Measurements from ENCODE around the gene CCDC141.
"Not testable (repeated sequence)": the region's sequence is repeated elsewhere in the genome, so short reads cannot be mapped to it uniquely, and the experiment has no call there.

The CCDC141 gene

DNA sequence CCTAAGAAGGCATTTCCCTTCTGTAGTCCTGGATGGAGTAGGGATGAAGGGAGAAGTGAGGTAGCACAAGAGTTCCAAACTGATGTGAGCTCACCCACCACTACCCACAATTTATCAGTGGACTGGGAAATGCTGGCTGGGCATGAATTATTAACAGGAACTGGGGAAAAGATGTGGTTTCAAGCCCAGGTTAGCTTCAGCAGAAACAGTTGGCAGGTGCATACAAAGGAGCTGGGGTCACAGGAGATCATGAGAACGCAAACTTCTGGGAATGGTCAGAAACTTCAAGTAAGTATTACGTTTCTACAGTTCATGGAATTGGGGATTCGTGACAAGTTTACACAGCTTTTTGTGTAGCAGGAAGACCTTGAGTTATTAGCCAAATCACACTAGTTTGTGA, 5.4 kb downstream of the CCDC141 start:
- no peak for DNase-seq (ENCODE audit: low read depth)

DNA sequence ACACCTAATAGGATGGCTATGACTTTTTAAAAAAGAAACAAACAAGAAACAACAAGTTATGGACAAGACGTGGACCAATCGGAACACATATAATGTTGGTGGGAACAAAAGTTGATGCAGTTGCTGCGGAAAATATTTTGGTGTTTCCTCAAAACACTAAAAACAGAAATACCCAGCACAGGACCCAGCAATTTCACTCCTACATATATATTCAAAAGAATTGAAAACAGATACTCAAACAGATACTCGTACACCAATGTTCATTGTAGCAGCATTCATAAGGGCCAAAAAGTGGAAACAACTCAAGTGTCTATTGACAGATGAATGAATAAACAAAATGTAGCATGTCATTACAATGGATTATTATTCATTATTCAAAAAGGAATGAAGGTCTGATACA, 12.1 kb downstream of the CCDC141 start:
- DNase-seq (ENCODE audit: low read depth) = no peak

DNA sequence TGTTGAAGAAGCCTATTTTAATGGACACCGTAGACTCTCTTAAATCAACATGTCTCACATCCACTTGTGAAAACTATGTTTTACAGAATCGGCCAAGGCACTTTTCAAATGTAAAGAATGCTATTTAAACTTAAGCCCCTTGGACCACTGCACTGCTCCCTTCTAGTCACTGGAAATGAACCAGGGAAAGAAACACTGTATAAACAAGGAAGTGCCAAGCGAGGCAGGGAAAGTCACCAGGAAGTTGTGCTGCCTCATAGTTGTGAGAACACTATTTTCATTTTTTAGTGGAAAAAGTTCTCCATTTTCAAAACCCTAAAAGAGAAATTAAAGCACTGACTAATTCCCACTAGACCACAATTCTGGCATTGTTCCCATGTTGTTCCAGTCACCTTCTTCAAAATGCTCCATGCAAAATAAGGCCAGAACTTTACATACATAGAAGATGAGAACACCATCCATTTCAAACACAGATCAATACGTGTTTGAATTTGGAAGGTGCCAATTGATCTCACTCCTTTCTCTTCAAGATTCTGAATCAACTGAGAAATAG, 13.5 kb downstream of the CCDC141 start:
- peak; percentile 24 for DNase-seq (ENCODE audit: low read depth)

DNA sequence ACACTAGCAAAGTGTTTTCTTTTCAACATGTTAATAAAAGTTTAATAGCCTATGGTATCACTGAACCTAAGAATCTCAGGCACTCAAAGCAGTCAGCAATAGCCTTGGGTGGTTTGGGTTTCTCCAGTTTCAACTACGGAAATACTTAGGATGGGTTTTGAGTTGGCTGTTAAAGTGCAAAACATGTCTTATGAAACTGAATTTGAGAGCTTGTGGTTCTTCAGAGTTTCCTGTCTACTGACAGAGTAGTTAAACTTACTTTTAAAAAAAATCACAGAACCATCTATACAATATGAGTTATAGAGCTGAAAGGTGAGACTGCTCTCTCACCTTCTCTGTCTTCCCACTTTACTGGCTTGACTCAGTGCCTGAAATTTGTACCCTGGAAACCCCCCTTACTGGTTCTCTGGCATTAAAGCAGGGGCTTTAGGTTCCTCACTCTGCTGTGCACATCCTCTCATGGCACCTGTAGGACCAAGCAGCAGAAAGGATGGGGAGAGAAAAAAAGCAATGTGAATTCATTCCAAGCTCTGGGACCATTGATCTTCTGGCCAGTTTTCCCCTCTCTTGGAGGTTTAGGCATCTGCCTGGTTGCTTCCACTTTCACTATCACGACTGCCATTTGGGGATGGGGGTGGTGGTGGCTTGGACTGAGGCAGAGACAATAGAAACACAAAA, 18.1 kb downstream of the CCDC141 start:
- peak; percentile 42 for DNase-seq (ENCODE audit: low read depth)

DNA sequence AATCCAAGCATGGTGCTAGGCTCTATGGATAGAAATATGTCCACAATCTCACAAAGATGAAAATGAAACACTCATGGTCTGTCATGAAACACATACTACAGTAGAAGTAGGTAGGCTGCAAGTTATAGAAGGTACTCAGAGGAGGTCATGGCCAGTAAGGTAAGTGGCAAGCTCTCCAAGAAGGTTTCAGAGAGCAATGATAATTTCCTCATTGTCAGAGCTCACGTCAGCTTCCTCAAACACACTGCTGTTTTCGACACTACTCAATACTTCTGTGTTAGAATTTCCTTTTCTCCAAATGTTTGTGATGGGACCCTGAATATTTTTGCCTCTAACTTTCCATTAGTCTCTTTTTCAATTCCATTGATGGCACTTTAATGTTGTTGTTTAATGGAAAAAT, 25.5 kb downstream of the CCDC141 start:
- no peak for DNase-seq (ENCODE audit: low read depth)

DNA sequence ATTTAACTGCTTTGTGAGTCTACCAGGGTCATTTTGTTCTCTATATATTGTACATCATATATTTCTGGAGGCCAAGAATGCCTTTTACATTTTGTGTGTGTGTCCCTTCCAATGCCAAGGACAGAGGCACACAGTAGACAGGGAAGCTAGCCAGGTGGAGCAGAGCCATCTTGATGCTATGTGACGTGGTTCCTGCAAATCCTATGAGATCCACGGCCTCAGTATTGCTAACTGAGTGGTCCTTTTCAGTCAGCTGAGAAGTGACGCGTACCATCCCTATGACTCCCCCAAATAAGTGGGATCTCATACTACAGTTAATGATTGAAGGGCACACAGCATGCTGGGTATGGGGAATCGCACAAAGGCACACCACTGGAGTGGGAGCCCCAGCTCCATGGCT, 27.3 kb downstream of the CCDC141 start:
- no peak for DNase-seq (ENCODE audit: low read depth)

DNA sequence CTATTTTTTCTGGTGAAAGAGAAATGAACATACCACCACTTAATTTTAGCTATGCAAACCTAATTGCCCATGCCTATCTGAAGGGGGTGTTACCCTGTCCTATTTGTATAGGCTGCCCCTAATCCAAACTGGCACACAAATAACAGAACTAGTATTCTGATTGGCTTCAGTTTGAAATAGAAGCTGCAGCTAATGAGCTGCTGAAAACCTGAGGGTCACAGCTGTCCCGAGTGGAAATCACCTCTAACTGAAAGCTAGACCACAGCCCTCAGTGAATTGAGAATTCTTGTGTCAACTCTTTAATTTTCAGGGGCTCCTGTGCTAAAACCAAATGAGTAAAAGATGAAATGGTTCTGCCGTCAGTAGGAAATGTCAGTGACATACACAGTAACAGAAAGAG, 28.7 kb downstream of the CCDC141 start:
- DNase-seq (ENCODE audit: low read depth) = no peak

DNA sequence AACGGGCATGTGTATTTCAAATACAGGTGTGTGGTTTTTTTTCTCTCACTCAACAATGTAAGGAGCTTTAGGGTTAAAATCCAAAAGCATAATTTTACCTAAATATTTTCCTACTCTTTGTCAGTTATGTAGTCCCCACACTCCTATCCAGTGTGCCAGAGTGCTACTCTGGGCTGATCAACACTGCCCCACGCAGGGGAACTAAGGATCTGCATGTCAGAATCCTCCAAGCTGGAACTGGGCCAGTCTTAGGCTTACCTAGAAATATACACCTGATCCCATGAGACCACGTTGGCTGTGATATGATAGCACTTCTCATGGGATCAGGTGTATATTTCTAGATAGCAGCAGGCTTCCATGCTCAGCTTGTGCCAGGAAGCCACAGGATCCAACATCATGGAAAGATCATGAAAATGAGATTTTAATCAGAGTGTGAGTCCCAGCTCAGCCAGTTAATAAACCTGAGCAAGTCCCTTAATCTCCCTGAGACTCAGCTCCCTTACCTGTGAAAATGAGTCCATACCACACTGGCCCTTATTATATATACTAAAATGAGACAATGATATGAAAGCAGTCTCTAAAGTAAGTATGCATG, 29.7 kb downstream of the CCDC141 start:
- peak; percentile 61 for DNase-seq (ENCODE audit: low read depth)

DNA sequence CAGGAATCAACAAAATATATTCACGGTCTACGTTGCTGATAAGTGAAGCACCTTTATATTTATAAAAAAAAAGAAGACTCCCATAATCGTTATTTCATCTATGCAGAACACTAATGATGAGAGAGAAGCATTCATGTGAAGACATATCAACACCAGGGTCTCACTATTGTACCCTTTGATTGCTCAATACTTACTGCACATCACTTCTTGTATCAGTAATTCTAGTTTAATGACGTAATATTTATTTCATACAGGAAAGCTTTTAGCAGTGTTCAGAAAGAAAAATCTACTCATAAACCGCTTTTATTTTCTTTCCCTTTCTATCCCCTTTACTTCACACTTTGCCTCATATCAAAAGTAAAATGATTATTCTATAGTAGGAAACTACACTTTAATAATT, 30.7 kb downstream of the CCDC141 start:
- no peak for DNase-seq (ENCODE audit: low read depth)

DNA sequence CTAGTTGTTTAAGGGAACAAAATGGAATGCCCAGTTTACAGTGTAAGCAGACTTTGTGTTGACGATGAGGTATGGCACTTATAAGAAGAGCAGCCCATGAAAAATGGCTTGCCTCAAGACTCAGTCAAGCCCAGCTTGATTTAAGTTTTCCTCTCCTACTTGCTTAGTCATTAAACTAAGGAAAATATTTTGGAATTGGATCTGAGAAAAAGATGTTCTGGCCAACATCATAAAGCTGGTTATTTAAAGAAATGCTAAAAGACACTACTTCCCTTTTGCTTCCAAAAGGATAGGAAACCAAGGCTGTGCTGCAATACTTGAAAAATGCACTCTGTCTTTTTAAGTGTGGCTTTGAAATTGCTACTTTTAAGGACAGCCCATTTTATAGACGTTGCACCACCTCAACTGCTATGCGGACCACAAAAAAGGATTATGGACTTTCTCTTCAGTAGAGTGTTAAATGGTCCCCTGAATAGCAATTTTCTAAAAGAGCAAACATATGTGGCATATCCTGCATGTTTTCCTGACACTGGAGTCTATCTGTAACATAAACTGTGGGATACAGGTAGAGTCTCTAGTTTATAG, 32.1 kb downstream of the CCDC141 start:
- no peak for DNase-seq (ENCODE audit: low read depth)

DNA sequence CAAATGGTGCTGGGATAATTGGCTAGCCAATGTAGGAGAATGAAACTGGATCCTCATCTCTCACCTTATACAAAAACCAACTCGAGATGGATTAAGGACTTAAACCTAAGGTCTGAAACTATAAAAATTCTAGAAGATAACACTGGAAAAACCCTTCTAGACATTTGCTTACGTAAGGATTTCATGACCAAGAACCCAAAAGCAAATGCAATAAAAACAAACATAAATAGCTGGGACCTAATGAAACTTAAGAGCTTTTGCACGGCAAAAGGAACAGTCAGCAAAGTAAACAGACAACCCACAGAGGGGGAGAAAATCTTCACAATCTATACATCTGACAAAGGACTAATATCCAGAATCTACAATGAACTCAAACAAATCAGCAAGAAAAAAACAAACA, 35.7 kb downstream of the CCDC141 start:
- DNase-seq (ENCODE audit: low read depth) = not testable (repeated sequence)

DNA sequence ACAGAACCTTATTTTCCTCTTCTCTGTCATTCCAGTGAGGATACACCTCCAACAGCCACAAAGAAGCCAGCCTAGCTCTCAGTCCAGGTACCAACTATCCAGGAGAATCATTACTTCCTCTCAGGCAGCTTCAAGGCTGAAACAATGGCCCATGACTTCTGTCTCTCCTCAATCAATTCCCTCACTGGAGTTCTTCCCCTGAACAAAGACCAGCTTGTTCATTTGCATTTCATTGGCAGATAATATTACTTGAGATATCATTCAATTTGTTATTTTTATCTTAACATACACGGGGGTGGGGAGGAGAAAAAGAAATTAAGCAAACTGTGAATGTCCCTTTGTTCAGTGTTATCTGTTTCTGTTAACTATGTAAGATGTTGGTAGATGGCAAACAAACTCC, 44.0 kb downstream of the CCDC141 start:
- no peak for DNase-seq (ENCODE audit: low read depth)

DNA sequence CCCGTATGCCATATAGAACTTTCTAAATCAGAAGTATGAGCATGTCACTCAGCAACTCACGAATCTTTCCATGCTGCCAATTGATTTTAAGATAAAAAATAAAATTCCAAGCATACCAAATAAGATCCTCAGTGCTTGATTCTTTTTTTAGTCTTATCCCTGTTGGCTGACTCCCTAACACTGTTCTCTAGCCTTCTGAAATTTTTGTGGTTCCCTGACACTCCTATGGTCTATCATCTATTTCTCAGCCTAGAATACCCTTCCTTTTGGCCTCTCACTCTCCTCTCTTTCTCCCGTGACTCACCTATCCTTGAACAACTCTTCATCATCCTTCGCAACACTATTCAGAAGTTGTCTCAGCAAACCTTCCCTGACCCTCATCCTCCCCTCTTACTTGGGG, 50.5 kb downstream of the CCDC141 start:
- DNase-seq (ENCODE audit: low read depth) = no peak

DNA sequence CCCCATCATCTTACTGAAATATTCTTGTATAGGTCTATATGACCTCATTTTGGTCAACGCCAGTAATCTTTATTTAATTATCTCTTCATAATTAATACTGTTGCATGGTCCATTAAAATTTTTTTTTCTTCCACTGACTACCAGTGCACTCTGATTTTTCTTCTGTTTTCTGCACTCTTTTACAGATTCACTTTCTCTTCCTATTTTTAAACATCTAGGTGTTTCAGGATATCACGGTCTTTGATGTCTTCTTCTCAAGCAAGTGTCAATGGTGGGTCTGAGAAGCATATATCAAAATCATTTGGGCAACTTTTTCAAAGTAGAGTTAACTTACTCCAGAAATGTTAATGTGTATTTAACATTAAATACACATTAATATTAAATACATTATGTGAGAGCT, 51.4 kb downstream of the CCDC141 start:
- DNase-seq (ENCODE audit: low read depth) = no peak

DNA sequence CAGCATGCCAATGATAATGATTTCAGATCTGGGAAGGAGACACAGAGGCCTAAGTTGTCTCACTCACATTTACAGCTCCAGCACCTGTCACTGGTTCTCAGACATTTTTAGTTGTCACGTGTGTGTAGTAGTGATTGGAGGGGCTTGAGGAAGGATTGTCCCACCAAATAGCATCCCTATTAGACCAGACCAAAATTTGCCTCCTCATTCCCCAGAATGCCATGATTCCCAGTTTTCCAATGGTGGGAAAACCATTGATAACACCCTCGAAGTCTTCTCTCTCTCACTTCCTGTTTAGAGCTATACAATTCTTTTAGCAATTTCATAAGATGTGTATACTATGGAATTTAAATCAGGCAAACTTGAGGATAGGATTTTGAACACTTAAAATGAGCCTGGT, 52.5 kb downstream of the CCDC141 start:
- no peak for DNase-seq (ENCODE audit: low read depth)

DNA sequence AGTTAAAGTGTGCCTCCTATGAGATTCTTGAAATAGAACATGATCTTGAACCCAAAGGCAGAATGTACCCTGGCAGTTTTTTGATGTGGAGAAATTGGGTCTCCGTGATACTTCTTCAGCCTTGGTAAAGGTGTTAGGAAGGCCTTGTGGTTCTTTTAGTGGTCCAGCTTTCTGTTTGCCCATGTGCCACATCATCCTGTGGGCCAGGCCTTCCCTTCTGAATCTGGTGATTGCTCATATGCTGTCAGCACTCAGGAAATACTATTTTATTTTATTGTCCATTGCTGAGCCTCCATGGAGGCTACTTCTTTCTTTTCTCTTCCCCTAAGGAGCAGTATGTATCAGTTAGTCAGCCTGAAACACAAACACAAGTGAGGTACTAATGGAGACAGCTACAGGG, 52.9 kb downstream of the CCDC141 start:
- no peak for DNase-seq (ENCODE audit: low read depth)

DNA sequence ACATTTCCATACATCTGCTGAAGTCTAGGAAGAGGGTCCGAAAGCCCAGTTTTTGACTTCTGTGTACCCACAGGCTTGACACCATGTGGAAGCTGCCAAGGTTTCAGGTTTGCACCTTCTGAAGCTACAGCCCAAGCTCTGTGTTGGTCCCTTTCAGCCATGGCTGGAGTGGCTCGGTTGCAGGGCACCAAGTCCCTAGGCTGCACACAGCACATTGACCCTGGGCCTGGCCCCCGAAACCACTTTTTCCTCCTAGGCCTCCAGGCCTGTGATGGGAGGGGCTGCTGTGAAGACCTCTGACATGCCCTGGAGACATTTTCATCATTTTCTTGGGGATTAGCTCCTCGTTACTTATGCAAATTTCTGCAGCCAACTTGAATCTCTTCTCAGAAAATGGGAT, 55.7 kb downstream of the CCDC141 start:
- no peak for DNase-seq (ENCODE audit: low read depth)

DNA sequence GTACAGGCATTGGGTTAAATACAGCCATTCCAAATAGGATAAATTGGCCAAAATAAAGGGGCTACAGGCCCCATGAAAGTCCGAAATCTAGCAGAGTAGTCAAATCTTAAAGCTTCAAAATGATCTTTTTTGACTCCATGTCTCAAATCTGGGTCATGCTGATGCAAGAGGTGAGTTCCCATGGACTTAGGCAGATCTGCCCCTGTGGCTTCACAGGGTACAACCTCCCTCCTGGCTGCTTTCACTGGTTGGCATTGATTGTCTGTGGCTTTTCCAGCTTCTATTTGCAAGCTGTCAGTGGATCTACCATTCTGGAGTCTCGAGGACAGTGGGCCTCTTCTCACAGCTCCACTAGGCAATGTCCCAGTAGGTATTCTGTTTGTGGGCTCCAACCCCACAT, 56.1 kb downstream of the CCDC141 start:
- no peak for DNase-seq (ENCODE audit: low read depth)

DNA sequence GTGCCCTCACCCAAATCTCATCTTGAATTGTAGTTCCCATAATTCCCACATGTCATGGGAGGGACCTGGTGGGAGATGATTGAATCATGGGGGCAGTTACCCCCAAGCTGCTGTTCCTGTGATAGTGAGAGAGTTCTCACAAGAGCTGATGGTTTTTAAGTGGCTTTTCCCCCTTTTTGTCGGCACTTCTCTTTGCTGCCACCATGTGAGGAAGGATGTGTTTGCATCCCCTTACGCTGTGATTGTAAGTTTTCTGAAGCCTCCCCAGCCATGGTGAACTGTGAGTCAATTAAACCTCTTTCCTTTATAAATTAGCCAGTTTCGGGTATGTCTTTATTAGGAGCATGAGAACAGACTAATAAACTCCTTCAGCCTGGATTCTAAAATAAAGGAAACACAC, 57.2 kb downstream of the CCDC141 start:
- peak; percentile 20 for DNase-seq (ENCODE audit: low read depth)

DNA sequence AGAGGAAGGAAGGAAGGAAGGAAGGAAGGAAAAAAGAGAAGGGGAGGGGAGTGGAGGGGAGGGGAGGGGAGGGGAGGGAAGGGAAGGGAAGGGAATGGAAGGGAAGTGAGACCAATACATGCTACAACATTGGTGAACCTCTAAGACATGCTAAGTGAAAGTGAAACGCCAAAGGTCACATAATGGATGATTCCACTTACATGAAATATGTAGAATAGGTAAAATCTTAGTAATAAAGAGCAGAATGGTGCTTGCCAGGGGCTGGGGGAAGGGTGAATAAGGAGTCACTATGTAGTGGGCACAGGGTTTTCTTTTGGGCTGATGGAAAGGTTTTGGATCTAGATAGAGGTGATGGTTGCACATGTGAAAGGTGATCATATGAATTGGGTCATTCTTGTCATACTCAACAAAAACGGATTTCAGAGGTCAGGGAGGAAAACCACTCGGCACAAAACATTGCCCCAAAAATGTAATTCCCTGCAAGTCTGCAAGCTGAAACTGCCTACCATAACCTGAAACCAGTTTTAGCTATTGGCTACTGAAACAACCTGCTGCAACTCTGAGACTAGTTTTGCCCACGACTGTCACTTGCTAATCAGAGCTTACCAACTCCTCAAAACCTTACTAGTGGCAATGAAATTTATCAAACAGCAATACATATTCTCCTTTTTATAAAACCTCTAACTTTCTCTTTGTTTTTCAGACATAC, 59.2 kb downstream of the CCDC141 start:
- DNase-seq (ENCODE audit: low read depth) = no peak

DNA sequence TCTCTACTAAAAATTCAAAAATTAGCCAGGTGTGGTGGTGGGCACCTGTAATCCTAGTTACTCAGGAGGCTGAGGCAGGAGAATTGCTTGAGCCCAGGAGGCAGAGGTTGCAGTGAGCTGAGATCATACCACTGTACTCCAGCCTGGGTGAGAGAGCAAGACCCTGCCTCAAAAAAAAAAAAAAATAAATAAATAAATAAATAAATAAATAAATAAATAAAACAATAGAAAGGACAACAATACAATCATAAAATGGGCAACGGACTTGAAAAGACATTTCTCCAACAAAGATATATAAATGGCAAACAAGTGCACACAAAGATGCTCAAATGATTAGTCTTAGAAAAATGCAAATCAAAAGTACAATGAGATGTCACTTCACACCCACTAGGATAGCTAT, 60.5 kb downstream of the CCDC141 start:
- not testable (repeated sequence) for DNase-seq (ENCODE audit: low read depth)

DNA sequence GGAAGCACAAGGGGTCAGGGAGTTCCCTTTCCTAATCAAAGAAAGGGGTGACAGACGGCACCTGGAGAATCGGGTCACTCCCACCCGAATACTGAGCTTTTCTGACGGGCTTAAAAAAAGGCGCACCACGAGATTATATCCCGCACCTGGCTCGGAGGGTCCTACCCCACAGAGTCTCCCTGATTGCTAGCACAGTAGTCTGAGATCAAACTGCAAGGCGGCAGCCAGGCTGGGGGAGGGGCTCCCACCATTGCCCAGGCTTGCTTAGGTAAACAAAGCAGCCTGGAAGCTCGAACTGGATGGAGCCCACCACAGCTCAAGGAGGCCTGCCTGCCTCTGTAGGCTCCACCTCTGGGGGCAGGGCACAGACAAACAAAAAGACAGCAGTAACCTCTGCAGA, 67.3 kb downstream of the CCDC141 start:
- not testable (repeated sequence) for DNase-seq (ENCODE audit: low read depth)

DNA sequence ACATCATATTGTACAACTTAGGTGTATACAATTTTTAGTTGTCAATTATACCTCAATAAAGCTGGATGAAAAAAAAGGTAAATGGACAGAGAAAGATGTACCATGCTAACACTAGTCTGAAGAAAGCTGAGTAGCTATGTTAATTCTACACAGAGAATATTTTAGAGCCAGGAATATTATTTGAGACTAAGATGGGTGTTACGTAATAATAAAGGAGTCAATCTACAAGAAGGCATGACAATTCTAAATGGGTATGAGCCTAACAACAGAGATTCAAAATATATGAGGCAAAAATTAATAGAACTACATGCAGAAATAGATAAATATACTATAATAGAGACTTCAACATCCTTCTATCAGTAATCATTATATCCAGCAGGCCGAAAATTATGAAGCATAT, 69.1 kb downstream of the CCDC141 start:
- DNase-seq (ENCODE audit: low read depth) = no peak
